GM20000 (cell line): Measurements from ENCODE around the gene LFNG.

Experiments
- DNase-seq: peaks from one replicate; pipeline ENCODE4 v3.0.0; 2012; ENCODE audit warnings: low spot score
- CTCF ChIP-seq: IDR thresholded peaks from 2 replicates; pipeline ENCODE4 v1.5.1; 2012; ENCODE audit warnings: mild to moderate bottlenecking, control low read depth; ENCODE audit errors: extremely low read depth, missing control alignments

LFNG gene

GRCh38 chr7:2504889-2505375 is 14.6 kb upstream of the LFNG start:
- no peak for DNase-seq
- no peak for TF ChIP-seq CTCF

- no peak for TF ChIP-seq CTCF
- no peak for DNase-seq
These were observed 14.2 kb upstream of the LFNG start for GRCh38 chr7:2505401-2505800.

GRCh38 chr7:2507208-2507916 is 12.2 kb upstream of the LFNG start:
- TF ChIP-seq CTCF, result no peak
- DNase-seq, result no peak

- DNase-seq, result no peak
- no peak for TF ChIP-seq CTCF
These were observed 11.7 kb upstream of the LFNG start for GRCh38 chr7:2507917-2508306.

- peak; percentile 82 for DNase-seq
These were observed 11.0 kb upstream of the LFNG start for GRCh38 chr7:2508327-2509215.

GRCh38 chr7:2509298-2509906 is 10.2 kb upstream of the LFNG start:
- DNase-seq, result no peak
- no peak for TF ChIP-seq CTCF

More at GRCh38 chr7:2508327-2509215, 11.0 kb upstream of the LFNG start:
- TF ChIP-seq CTCF, result no peak
